Heart left ventricle (tissue), 13 donors: Measurements from ENCODE around the gene AGTRAP.

Experiments
- CTCF ChIP-seq, 12 donors: fragments of 200-600 bp; sonication (generic) in 4 of 12; IDR thresholded peaks; one replicate each; pipeline versions ENCODE4 v1.5.0 to v1.8.0; 2018 to 2022; ENCODE audit warnings: antibody characterized with exemption in 12 of 12, mild to moderate bottlenecking in 5 of 12
- POLR2A ChIP-seq, 2 donors: fragments of 450-650 bp; IDR thresholded peaks; one replicate each; pipeline ENCODE4 v1.6.1; 2017; ENCODE audit warnings: antibody characterized with exemption in 2 of 2, mild to moderate bottlenecking in 2 of 2, moderate library complexity in 2 of 2
- donor health status: ischemic (EF 13 %, LVEDD 7.1; RV severe dilation, severe dysfunction).
- donor health status: DM: no; HTN: yes; CAD: no.
- donor health status: DM: no; HTN: no; CAD: no.
- donor health status: ischemic (EF 25% LVEDD 6.9; RV normal size, moderate dysfunction).
- donor health status: ischemic (EF 25% LVEDD 5.7; RV mildly dilated, moderate dysfunction).
- donor health status: ischemic (EF 35%, LVEDD 5.7; RV mildly dilated, moderate dysfunction).
- donor health status: nonischemic (EF 11% LVEDD 7.7; RV severe dilation, severe dysfunction).
- donor health status: DM: yes; HTN: yes; CAD: no.
- donor health status: PGD.
- donor health status: ischemic (EF 29% LVEDD 5.4; RV normal size, mild dysfunction).
- donor health status: nonischemic (EF 23%, LVEDD 6.1; RV moderate dilation, normal function).

GRCh38 chr1:11752359-11753088 is 16.6 kb downstream of the AGTRAP start:
- no peak for TF ChIP-seq CTCF (IDR thresholded peaks at IDR 0.05)
- TF ChIP-seq POLR2A (IDR thresholded peaks at IDR 0.05) = no peak
